ENCODE results near the gene PLAC8L1.
"Not testable (repeated sequence)": the region's sequence is repeated elsewhere in the genome, so short reads cannot be mapped to it uniquely, and the experiment has no call there.

DNA sequence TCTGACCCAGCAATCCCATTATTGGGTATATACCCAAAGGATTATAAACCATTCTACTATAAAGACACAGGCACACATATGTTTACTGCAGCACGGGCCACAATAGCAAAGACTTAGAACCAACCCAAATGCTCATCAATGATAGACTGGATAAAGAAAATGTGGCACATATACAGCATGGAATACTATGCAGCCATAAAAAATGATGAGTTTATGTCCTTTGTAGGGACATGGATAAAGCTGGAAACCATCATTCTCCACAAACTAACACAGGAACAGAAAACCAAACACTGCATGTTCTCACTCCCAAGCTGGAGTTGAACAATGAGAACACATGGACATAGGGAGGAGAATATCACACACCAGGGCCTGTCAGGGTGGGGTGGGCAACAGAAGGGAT lies 16.1 kb upstream of the PLAC8L1 start:
- TF ChIP-seq, protein P1, sequence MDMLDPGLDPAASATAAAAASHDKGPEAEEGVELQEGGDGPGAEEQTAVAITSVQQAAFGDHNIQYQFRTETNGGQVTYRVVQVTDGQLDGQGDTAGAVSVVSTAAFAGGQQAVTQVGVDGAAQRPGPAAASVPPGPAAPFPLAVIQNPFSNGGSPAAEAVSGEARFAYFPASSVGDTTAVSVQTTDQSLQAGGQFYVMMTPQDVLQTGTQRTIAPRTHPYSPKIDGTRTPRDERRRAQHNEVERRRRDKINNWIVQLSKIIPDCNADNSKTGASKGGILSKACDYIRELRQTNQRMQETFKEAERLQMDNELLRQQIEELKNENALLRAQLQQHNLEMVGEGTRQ (CRISPR knock-in tag; IDR thresholded peaks at IDR 0.05) = not testable (repeated sequence)
- not testable (repeated sequence) for TF ChIP-seq CTCF (IDR thresholded peaks at IDR 0.05); STAT6 (CRISPR knock-in tag; conservative IDR thresholded peaks at IDR 0.05; ENCODE audit: low read depth); GABPB1 (CRISPR knock-in tag; IDR thresholded peaks at IDR 0.05)
